Gastrocnemius medialis (tissue), 4 donors: ENCODE data around the gene EPAS1. TPM values are rescaled to one million over a fixed set of nuclear protein-coding genes. Genes with fewer than 3 reads are reported as not detected.

Experiments
- ATAC-seq, 2 donors: fragments of 150-250 bp; one replicate each; pipeline ENCODE4 v1.9.1; 2016
- DNase-seq, 2 donors: peaks; one replicate each; pipeline ENCODE4 v3.0.0-alpha.2; 2019
- H3K27ac ChIP-seq, 4 donors: fragments of 200-600 bp; sonication (generic); 1 replicate in 1 of 4; 2 replicates in 3 of 4; pipeline ENCODE4 v1.5.1; 2016 to 2018; ENCODE audit warnings: mild to moderate bottlenecking in 2 of 4, moderate library complexity in 1 of 4
- H3K27me3 ChIP-seq, 3 donors: fragments of 200-600 bp; sonication (generic) in 2 of 3; 1 replicate in 1 of 3; 2 replicates in 2 of 3; pipeline versions ENCODE4 v1.5.1 to v1.6.0; 2016 to 2019; ENCODE audit warnings: mild to moderate bottlenecking in 1 of 3, moderate library complexity in 1 of 3
- H3K36me3 ChIP-seq, 2 donors: fragments of 200-600 bp; sonication (generic) in 1 of 2; one replicate each; pipeline ENCODE4 v1.5.1; 2017 to 2018
- H3K4me1 ChIP-seq, 2 donors: fragments of 200-600 bp; sonication (generic) in 1 of 2; one replicate each; pipeline ENCODE4 v1.5.1; 2016 to 2017; ENCODE audit warnings: mild to moderate bottlenecking in 2 of 2
- H3K4me3 ChIP-seq, 4 donors: fragments of 200-600 bp; sonication (generic) in 3 of 4; 1 replicate in 1 of 4; 2 replicates in 3 of 4; pipeline ENCODE4 v1.5.1; 2016 to 2019; ENCODE audit warnings: mild to moderate bottlenecking in 2 of 4
- H3K9me3 ChIP-seq, 3 donors: fragments of 200-600 bp; sonication (generic) in 2 of 3; 1 replicate in 1 of 3; 2 replicates in 2 of 3; pipeline ENCODE4 v1.5.1; 2016 to 2019
- CTCF ChIP-seq, 5 experiments: fragments of 450-650 bp in 3 of 5; fragments of 200-600 bp in 2 of 5; sonication (generic) in 2 of 5; IDR thresholded peaks in 4 of 5; conservative IDR thresholded peaks in 1 of 5; 1 replicate in 4 of 5; 2 replicates in 1 of 5; pipeline ENCODE4 v1.5.1; 2016 to 2019; ENCODE audit warnings: antibody characterized with exemption in 5 of 5, mild to moderate bottlenecking in 3 of 5, moderate library complexity in 3 of 5
- POLR2A ChIP-seq, 2 donors: fragments of 450-650 bp; IDR thresholded peaks; one replicate each; pipeline ENCODE4 v1.6.1; 2017; ENCODE audit warnings: antibody characterized with exemption in 2 of 2, mild to moderate bottlenecking in 2 of 2, moderate library complexity in 2 of 2
- in situ Hi-C, 4 donors: fragments of 200-750 bp; cut with MboI; loops; one replicate each; pipeline versions ENCODE4 v1.15.0 to v1.8.0; 2017; ENCODE audit warnings: low sequenced_read_pairs in 4 of 4
- intact Hi-C: fragments of 100-400 bp; cut with DNase I; formaldehyde crosslinking; loops from one replicate; pipeline ENCODE4 v1.15.1; 2023; ENCODE audit warnings: low total_unique reads
- total RNA-seq, 4 donors: library from RNA; depleted of rRNA; stranded (reverse); fragments of >200 nt; gene quantifications; one replicate each; pipeline versions ENCODE4 v1.1.0 to v1.2.3, GENCODE V29; 2016

EPAS1 gene
- total RNA-seq, 4 donors from 2014 or later, result 61.5 to 95.1 (median 90.0) TPM

GRCh38 chr2:46416280-46416679 lies 119.1 kb downstream of the EPAS1 start:
- no peaks in the 10 kb centered on the region for H3K9me3 ChIP-seq
- no peaks in the 10 kb centered on the region for H3K36me3 ChIP-seq
- H3K4me1 ChIP-seq, result peaks cover 0 to 6% of the 10 kb centered on the region in 2 donors
- H3K27me3 ChIP-seq, result no peaks in the 10 kb centered on the region
- TF ChIP-seq POLR2A (IDR thresholded peaks at IDR 0.05) (no peak), CTCF (IDR thresholded peaks at IDR 0.05 in 4 of 5, conservative IDR thresholded peaks at IDR 0.05 in 1 of 5) (no peak)
- in situ Hi-C loops, result no loop called here
- DNase-seq (no peak), ATAC-seq (no peak)
- no peak overlapping the region for H3K27ac ChIP-seq
- H3K4me3 ChIP-seq, result no peak overlapping the region
- intact Hi-C loops, result no loop called here

GRCh38 chr2:46416739-46417403 lies 119.7 kb downstream of the EPAS1 start:
- H3K27me3 ChIP-seq, result no peaks in the 10 kb centered on the region
- no peak overlapping the region for H3K27ac ChIP-seq
- H3K4me1 ChIP-seq, result peaks cover 0 to 4% of the 10 kb centered on the region in 2 donors
- H3K9me3 ChIP-seq, result no peaks in the 10 kb centered on the region
- no peak for DNase-seq
- TF ChIP-seq POLR2A (IDR thresholded peaks at IDR 0.05) (no peak), CTCF (IDR thresholded peaks at IDR 0.05 in 4 of 5, conservative IDR thresholded peaks at IDR 0.05 in 1 of 5) (no peak)
- no peak overlapping the region for H3K4me3 ChIP-seq
- intact Hi-C loops (no loop called here), in situ Hi-C loops (no loop called here)
- ATAC-seq, result no peak
- no peaks in the 10 kb centered on the region for H3K36me3 ChIP-seq

- H3K4me3 ChIP-seq, result no peak overlapping the region
- H3K27me3 ChIP-seq, result no peaks in the 10 kb centered on the region
- TF ChIP-seq POLR2A (IDR thresholded peaks at IDR 0.05) (no peak), CTCF (IDR thresholded peaks at IDR 0.05 in 4 of 5, conservative IDR thresholded peaks at IDR 0.05 in 1 of 5) (no peak)
- intact Hi-C loops (no loop called here), in situ Hi-C loops (no loop called here)
- DNase-seq, result no peak
- ATAC-seq, result no peak
- no peaks in the 10 kb centered on the region for H3K4me1 ChIP-seq
- H3K36me3 ChIP-seq, result no peaks in the 10 kb centered on the region
- no peaks in the 10 kb centered on the region for H3K9me3 ChIP-seq
- no peak overlapping the region for H3K27ac ChIP-seq
These were observed 123.7 kb downstream of the EPAS1 start for GRCh38 chr2:46420945-46421344.

- Histone ChIP-seq H3K4me3 (no peak overlapping the region), H3K27me3 (no peaks in the 10 kb centered on the region), H3K36me3 (no peaks in the 10 kb centered on the region), H3K27ac (no peak overlapping the region), H3K4me1 (no peaks in the 10 kb centered on the region), H3K9me3 (no peaks in the 10 kb centered on the region)
- in situ Hi-C loops, result no loop called here
- ATAC-seq, result no peak
- TF ChIP-seq POLR2A (IDR thresholded peaks at IDR 0.05) (no peak), CTCF (IDR thresholded peaks at IDR 0.05 in 4 of 5, conservative IDR thresholded peaks at IDR 0.05 in 1 of 5) (no peak)
- no peak for DNase-seq
- intact Hi-C loops, result no loop called here
These were observed 124.2 kb downstream of the EPAS1 start for GRCh38 chr2:46421361-46421760.
